Caco-2 (cell line): ENCODE measurements around the gene ATF7IP2. TPM values are rescaled to one million over a fixed set of nuclear protein-coding genes. Genes with fewer than 3 reads are reported as not detected.
"Not testable (repeated sequence)": the region's sequence is repeated elsewhere in the genome, so short reads cannot be mapped to it uniquely, and the experiment has no call there.

ENCODE experiments used
- BruUV-seq: library from RNA; stranded (reverse); fragments of 400-500 nt; replicated peaks from 2 replicates; lab custom pipeline; 2021; lab: Mats Ljungman, UMichigan
- CTCF ChIA-PET: fragments of 300-600 bp; sonication (Branson Sonifier 250); formaldehyde crosslinking; loops from one replicate; lab custom pipeline; 2022; ENCODE audit warnings: antibody characterized with exemption; lab: Charles Lee
- POLR2A ChIA-PET: fragments of 300-600 bp; sonication (Branson Sonifier 250); formaldehyde crosslinking; loops from one replicate; lab custom pipeline; 2022; ENCODE audit warnings: antibody characterized with exemption; lab: Charles Lee
- DNase-seq, 2 experiments: peaks; one replicate each; pipeline versions ENCODE4 v3.0.0 to v3.0.0-alpha.2; 2020 to 2022
- H3K27me3 ChIP-seq: replicated peaks from 2 replicates; pipeline ENCODE4 v1.6.0; 2011; ENCODE audit warnings: low read length; ENCODE audit not compliant: control insufficient read depth, insufficient read depth
- H3K36me3 ChIP-seq: 2 replicates; pipeline ENCODE4 v1.5.1; 2011; ENCODE audit warnings: low read length; ENCODE audit not compliant: control insufficient read depth, insufficient read depth
- H3K4me1 ChIP-seq: fragments of 250-450 bp; sonication (Bioruptor Pico); 2 replicates; pipeline ENCODE4 v1.5.1; 2020; ENCODE audit warnings: mild to moderate bottlenecking
- H3K4me3 ChIP-seq: 2 replicates; pipeline ENCODE4 v1.5.1; 2011; ENCODE audit warnings: low read depth, mild to moderate bottlenecking, control low read depth, low read length
- H3K9me3 ChIP-seq: fragments of 250-450 bp; sonication (Bioruptor Pico); 2 replicates; pipeline ENCODE4 v1.5.1; 2020; ENCODE audit warnings: mild to moderate bottlenecking, moderate library complexity
- H3K27ac Mint-ChIP-seq: one replicate; pipeline ENCODE4 v1.8.0; 2022; ENCODE audit warnings: mixed read lengths; ENCODE audit not compliant: unreplicated experiment
- H3K27me3 Mint-ChIP-seq: one replicate; pipeline ENCODE4 v1.8.0; 2022; ENCODE audit warnings: mixed read lengths; ENCODE audit not compliant: insufficient read depth, unreplicated experiment
- H3K36me3 Mint-ChIP-seq: one replicate; pipeline ENCODE4 v1.8.0; 2022; ENCODE audit warnings: mild to moderate bottlenecking, mixed read lengths; ENCODE audit not compliant: insufficient read depth, unreplicated experiment
- H3K4me1 Mint-ChIP-seq: one replicate; pipeline ENCODE4 v1.8.0; 2022; ENCODE audit warnings: low read depth, mixed read lengths; ENCODE audit not compliant: unreplicated experiment
- H3K4me3 Mint-ChIP-seq: one replicate; pipeline ENCODE4 v1.8.0; 2022; ENCODE audit warnings: mild to moderate bottlenecking, moderate library complexity, mixed read lengths; ENCODE audit not compliant: unreplicated experiment
- H3K9me3 Mint-ChIP-seq: one replicate; pipeline ENCODE4 v1.8.0; 2022; ENCODE audit warnings: mixed read lengths; ENCODE audit not compliant: unreplicated experiment
- intact Hi-C: fragments of 100-400 bp; cut with micrococcal nuclease; formaldehyde crosslinking; loops from one replicate; pipeline ENCODE4 v1.10.0; 2022; ENCODE audit not compliant: unreplicated experiment
- total RNA-seq: library from RNA; stranded (reverse); gene quantifications from 2 replicates; pipeline ENCODE4 v1.2.3, GENCODE V29; 2022
- TF ChIP-seq, protein P1 (sequence below), 2 experiments: fragments of 200-600 bp in 1 of 2; IDR thresholded peaks; 1 replicate in 1 of 2; 2 replicates in 1 of 2; pipeline versions ENCODE4 v1.5.1 to v1.8.0; 2011 to 2022; ENCODE audit warnings: antibody characterized with exemption in 1 of 2, control low read depth in 1 of 2, inconsistent platforms in 1 of 2, low read depth in 1 of 2, low read length in 1 of 2, mild to moderate bottlenecking in 1 of 2, moderate library complexity in 1 of 2; ENCODE audit not compliant: insufficient read depth in 1 of 2, severe bottlenecking in 1 of 2, unreplicated experiment in 1 of 2

Gene ATF7IP2
- total RNA-seq, 1 experiment from 2014 or later = 16.4 TPM

DNA sequence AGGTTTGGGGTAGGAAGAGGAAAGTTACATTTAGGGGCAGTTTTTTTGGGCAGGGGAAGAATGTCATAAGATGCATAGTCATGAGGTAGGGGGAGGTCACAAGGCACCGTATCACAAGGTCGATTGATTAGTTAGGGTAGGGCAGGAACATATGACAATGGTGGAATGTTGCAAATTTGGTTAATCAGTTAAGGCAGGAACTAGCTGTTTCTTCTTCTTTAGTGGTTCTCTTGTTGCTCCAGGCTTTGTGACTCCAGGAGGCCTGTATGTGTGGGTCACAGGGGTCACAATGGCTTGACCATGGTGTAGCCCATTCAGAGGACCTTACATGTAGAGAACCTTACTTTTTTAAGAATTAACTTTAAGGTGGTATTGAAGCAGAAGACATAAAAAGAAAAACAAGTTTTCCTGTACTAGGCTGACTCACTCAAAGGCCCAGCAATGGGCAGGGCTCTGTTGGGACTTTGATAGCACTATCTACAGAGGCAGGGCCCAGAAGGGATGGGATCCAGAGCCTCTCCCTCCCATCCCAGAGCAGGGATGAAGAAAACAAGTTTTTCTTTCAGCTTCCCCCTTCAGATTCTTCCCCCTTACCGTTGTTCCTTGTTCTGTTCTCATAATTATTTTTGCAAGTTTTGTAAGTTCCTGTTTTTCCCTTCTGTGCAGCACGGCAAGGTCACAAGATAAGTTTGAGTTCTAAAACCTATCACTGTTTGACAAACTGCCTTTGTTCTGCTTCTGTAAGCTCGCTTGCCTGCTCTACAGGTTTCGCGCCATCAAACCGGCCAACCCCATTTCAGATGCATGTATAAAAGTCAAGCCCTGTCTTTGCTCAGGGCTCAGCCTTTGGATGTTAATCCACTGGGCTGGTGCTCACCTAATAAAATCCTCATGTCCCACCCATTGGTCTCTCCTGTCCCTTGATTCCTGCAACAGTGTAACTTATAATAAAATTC is 45.8 kb upstream of the ATF7IP2 start:
- no peaks in the 10 kb centered on the region for H3K27me3 Mint-ChIP-seq
- peaks cover 37% of the 10 kb centered on the region for H3K9me3 Mint-ChIP-seq

DNA sequence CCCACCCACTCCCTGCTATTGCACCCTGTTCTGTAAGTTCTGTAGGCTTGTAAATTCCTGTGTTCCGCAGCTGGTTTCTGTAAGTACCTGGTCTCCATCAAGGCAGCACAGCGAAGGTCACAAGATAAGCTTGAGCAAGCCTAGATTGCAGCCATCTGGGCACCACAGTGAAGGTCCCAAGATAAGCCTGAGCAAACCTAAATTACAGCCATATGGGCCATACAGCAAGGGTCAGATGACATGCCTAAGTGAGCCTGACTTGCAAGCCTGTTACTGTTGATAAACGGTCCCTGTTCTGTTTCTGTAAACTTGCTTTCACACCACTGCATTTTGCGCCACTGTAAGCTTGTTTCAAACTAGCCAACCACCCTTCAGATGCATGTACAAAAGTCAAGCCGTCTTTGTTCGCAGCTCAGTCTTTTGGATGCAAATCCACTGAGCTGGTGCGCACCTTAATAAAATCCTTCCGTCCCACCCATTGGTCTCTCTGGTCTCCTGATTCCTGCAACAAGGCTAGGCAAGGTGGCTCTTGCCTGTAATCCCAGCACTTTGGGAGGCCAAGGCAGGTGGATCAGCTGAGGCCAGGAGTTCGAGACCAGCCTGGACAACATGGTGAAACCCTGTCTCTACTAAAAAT is 42.6 kb upstream of the ATF7IP2 start:
- Mint-ChIP-seq H3K4me1 (no peaks in the 10 kb centered on the region), H3K4me3 (no peak overlapping the region), H3K27ac (no peak overlapping the region), H3K9me3 (peaks cover 37% of the 10 kb centered on the region), H3K27me3 (no peaks in the 10 kb centered on the region), H3K36me3 (peaks cover 14% of the 10 kb centered on the region)
- ChIA-PET CTCF (no interaction called here), POLR2A (no interaction called here)
- Histone ChIP-seq H3K36me3 (0 out of 2 replicates have a peak, but pooled peaks cover 1% of the 10 kb centered on the region), H3K9me3 (peaks cover 53% of the 10 kb centered on the region), H3K4me3 (no peak overlapping the region), H3K27me3 (no peaks in the 10 kb centered on the region), H3K4me1 (no peaks in the 10 kb centered on the region)
- DNase-seq = no peak
- intact Hi-C loops = no loop called here
- TF ChIP-seq, protein P1, sequence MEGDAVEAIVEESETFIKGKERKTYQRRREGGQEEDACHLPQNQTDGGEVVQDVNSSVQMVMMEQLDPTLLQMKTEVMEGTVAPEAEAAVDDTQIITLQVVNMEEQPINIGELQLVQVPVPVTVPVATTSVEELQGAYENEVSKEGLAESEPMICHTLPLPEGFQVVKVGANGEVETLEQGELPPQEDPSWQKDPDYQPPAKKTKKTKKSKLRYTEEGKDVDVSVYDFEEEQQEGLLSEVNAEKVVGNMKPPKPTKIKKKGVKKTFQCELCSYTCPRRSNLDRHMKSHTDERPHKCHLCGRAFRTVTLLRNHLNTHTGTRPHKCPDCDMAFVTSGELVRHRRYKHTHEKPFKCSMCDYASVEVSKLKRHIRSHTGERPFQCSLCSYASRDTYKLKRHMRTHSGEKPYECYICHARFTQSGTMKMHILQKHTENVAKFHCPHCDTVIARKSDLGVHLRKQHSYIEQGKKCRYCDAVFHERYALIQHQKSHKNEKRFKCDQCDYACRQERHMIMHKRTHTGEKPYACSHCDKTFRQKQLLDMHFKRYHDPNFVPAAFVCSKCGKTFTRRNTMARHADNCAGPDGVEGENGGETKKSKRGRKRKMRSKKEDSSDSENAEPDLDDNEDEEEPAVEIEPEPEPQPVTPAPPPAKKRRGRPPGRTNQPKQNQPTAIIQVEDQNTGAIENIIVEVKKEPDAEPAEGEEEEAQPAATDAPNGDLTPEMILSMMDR (IDR thresholded peaks at IDR 0.05; ENCODE audit: insufficient read depth in 1 of 2, low read depth in 1 of 2, low read length in 1 of 2, severe bottlenecking in 1 of 2, unreplicated experiment in 1 of 2) = no peak
- BruUV-seq = no TSS peak

More for the DNA sequence above, 45.8 kb upstream of the ATF7IP2 start:
- TF ChIP-seq, protein P1 (IDR thresholded peaks at IDR 0.05; ENCODE audit: insufficient read depth in 1 of 2, low read depth in 1 of 2, low read length in 1 of 2, severe bottlenecking in 1 of 2, unreplicated experiment in 1 of 2) = no peak
- DNase-seq = no peak
- Mint-ChIP-seq H3K4me3 (no peak overlapping the region), H3K36me3 (peaks cover 21% of the 10 kb centered on the region), H3K27ac (no peak overlapping the region), H3K4me1 (no peaks in the 10 kb centered on the region)
- Histone ChIP-seq H3K9me3 (peaks cover 54% of the 10 kb centered on the region), H3K4me1 (no peaks in the 10 kb centered on the region), H3K36me3 (0 out of 2 replicates have a peak, but pooled peaks cover 1% of the 10 kb centered on the region), H3K27me3 (no peaks in the 10 kb centered on the region), H3K4me3 (no peak overlapping the region)
- intact Hi-C loops = no loop called here
- ChIA-PET POLR2A (no interaction called here), CTCF (interaction anchor here (0.6 kb wide), 1 partner anchor 182 kb away, joined by 3 read pairs; no protein-coding TSS in a partner anchor)
- BruUV-seq = no TSS peak

GRCh38 chr16:10344699-10345098 is 41.2 kb upstream of the ATF7IP2 start:
- H3K36me3 ChIP-seq, H3K4me1 Mint-ChIP-seq, H3K27me3 ChIP-seq, CTCF ChIA-PET, H3K4me1 ChIP-seq, H3K4me3 ChIP-seq, BruUV-seq, POLR2A ChIA-PET, intact Hi-C loops, H3K27ac Mint-ChIP-seq, DNase-seq, H3K4me3 Mint-ChIP-seq, H3K27me3 Mint-ChIP-seq: not testable (repeated sequence)
- Mint-ChIP-seq H3K36me3 (peaks cover 14% of the 10 kb centered on the region), H3K9me3 (peaks cover 31% of the 10 kb centered on the region)
- peaks cover 41% of the 10 kb centered on the region for H3K9me3 ChIP-seq
